H9 (cell line): ENCODE results near the gene F13A1. TPM values are rescaled to one million over a fixed set of nuclear protein-coding genes. Genes with fewer than 3 reads are reported as not detected.

Source experiments
- DNase-seq: peaks from one replicate; pipeline ENCODE4 v3.0.0-alpha.2; 2017
- H2AFZ ChIP-seq: one replicate; pipeline ENCODE4 v1.6.1; 2013; ENCODE audit warnings: mild to moderate bottlenecking, low read length, control low read depth, moderate library complexity
- H2AK5ac ChIP-seq: 2 replicates; pipeline ENCODE4 v1.6.1; 2013; ENCODE audit warnings: low read length, control low read depth, mixed read lengths; ENCODE audit not compliant: insufficient read length
- H2BK120ac ChIP-seq: one replicate; pipeline ENCODE4 v1.6.1; 2013; ENCODE audit warnings: low read depth, mild to moderate bottlenecking, low read length, control low read depth, inconsistent platforms; ENCODE audit not compliant: poor library complexity, severe bottlenecking
- H2BK12ac ChIP-seq: 2 replicates; pipeline ENCODE4 v1.6.1; 2013; ENCODE audit warnings: low read length, control low read depth, mixed read lengths, low read depth; ENCODE audit not compliant: insufficient read length
- H2BK15ac ChIP-seq: 2 replicates; pipeline ENCODE4 v1.6.1; 2013; ENCODE audit warnings: low read depth, low read length, control low read depth
- H2BK20ac ChIP-seq: one replicate; pipeline ENCODE4 v1.6.1; 2013; ENCODE audit warnings: low read depth, mild to moderate bottlenecking, low read length, control low read depth, inconsistent platforms; ENCODE audit not compliant: poor library complexity, severe bottlenecking
- H2BK5ac ChIP-seq: 2 replicates; pipeline ENCODE4 v1.6.1; 2013; ENCODE audit warnings: low read length, control low read depth, mixed read lengths; ENCODE audit not compliant: insufficient read length
- H3K14ac ChIP-seq: 2 replicates; pipeline ENCODE4 v1.6.1; 2013; ENCODE audit warnings: low read length, control low read depth; ENCODE audit not compliant: insufficient read depth
- H3K18ac ChIP-seq: 2 replicates; pipeline ENCODE4 v1.6.1; 2013; ENCODE audit warnings: low read depth, mild to moderate bottlenecking, mixed read lengths, low read length, control low read depth; ENCODE audit not compliant: insufficient read length
- H3K23ac ChIP-seq: 2 replicates; pipeline ENCODE4 v1.6.1; 2013; ENCODE audit warnings: low read length, control low read depth, mixed read lengths, low read depth; ENCODE audit not compliant: insufficient read length
- H3K23me2 ChIP-seq: 2 replicates; pipeline ENCODE4 v1.6.1; 2013; ENCODE audit warnings: low read depth, mild to moderate bottlenecking, mixed read lengths, low read length, control low read depth; ENCODE audit not compliant: insufficient read length, poor library complexity, severe bottlenecking
- H3K27ac ChIP-seq: 2 replicates; pipeline ENCODE4 v1.5.1; 2013; ENCODE audit warnings: low read length, control low read depth, mixed read lengths, low read depth; ENCODE audit not compliant: insufficient read length
- H3K27me3 ChIP-seq: 2 replicates; pipeline ENCODE4 v1.6.1; 2013; ENCODE audit warnings: low read length, control low read depth, inconsistent platforms; ENCODE audit not compliant: insufficient read depth
- H3K4ac ChIP-seq: 2 replicates; pipeline ENCODE4 v1.6.1; 2013; ENCODE audit warnings: low read depth, mild to moderate bottlenecking, control low read depth, inconsistent platforms, low read length, moderate library complexity
- H3K4me1 ChIP-seq: 2 replicates; pipeline ENCODE4 v1.6.1; 2013; ENCODE audit warnings: low read length, control low read depth, inconsistent platforms; ENCODE audit not compliant: insufficient read depth
- H3K4me2 ChIP-seq: 2 replicates; pipeline ENCODE4 v1.6.1; 2013; ENCODE audit warnings: low read length, control low read depth, mixed read lengths; ENCODE audit not compliant: insufficient read length, insufficient read depth
- H3K56ac ChIP-seq: 2 replicates; pipeline ENCODE4 v1.6.1; 2013; ENCODE audit warnings: low read depth, mild to moderate bottlenecking, mixed read lengths, low read length, control low read depth; ENCODE audit not compliant: insufficient read length
- H3K79me1 ChIP-seq: 2 replicates; pipeline ENCODE4 v1.6.1; 2013; ENCODE audit warnings: low read depth, mild to moderate bottlenecking, moderate library complexity, low read length, control low read depth, inconsistent platforms; ENCODE audit not compliant: insufficient read depth, poor library complexity, severe bottlenecking
- H3K79me2 ChIP-seq: 2 replicates; pipeline ENCODE4 v1.6.1; 2013; ENCODE audit warnings: low read length, control low read depth, inconsistent platforms; ENCODE audit not compliant: insufficient read depth
- H3K9ac ChIP-seq: 2 replicates; pipeline ENCODE4 v1.6.1; 2013; ENCODE audit warnings: low read length, control low read depth, mixed read lengths; ENCODE audit not compliant: insufficient read length; ENCODE audit errors: extremely low read depth
- H3K9me3 ChIP-seq: one replicate; pipeline ENCODE4 v1.6.1; 2013; ENCODE audit warnings: low read depth, low read length, inconsistent platforms; ENCODE audit not compliant: control insufficient read depth
- H3T11ph ChIP-seq: one replicate; pipeline ENCODE4 v1.6.1; 2013; ENCODE audit warnings: mild to moderate bottlenecking, low read length, control low read depth, inconsistent platforms
- H4K20me1 ChIP-seq: one replicate; pipeline ENCODE4 v1.6.1; 2013; ENCODE audit not compliant: control insufficient read depth, insufficient read length, insufficient read depth
- H4K5ac ChIP-seq: 2 replicates; pipeline ENCODE4 v1.6.1; 2013; ENCODE audit warnings: low read depth, mild to moderate bottlenecking, mixed read lengths, low read length, control low read depth; ENCODE audit not compliant: insufficient read length
- H4K8ac ChIP-seq: replicated peaks from 2 replicates; pipeline ENCODE4 v1.6.1; 2013; ENCODE audit warnings: low read length, control low read depth, mixed read lengths, low read depth; ENCODE audit not compliant: insufficient read length
- H4K91ac ChIP-seq: 2 replicates; pipeline ENCODE4 v1.6.1; 2013; ENCODE audit warnings: low read depth, mild to moderate bottlenecking, moderate library complexity, mixed read lengths, low read length, control low read depth; ENCODE audit not compliant: insufficient read length
- H3K27ac Mint-ChIP-seq, 3 experiments: 2 replicates in 2 of 3; 3 replicates in 1 of 3; pipeline ENCODE4 v1.8.0; 2020 to 2021; ENCODE audit warnings: mixed read lengths in 3 of 3, mild to moderate bottlenecking in 1 of 3, moderate library complexity in 1 of 3
- H3K27me3 Mint-ChIP-seq: 2 replicates; pipeline ENCODE4 v1.8.0; 2021; ENCODE audit warnings: low read depth, mild to moderate bottlenecking, moderate library complexity, mixed read lengths
- H3K36me3 Mint-ChIP-seq, 3 experiments: 2 replicates in 2 of 3; 3 replicates in 1 of 3; pipeline ENCODE4 v1.8.0; 2020 to 2021; ENCODE audit warnings: low read depth in 3 of 3, mixed read lengths in 3 of 3; ENCODE audit not compliant: insufficient read depth in 1 of 3
- H3K4me1 Mint-ChIP-seq, 2 experiments: 2 replicates each; pipeline ENCODE4 v1.8.0; 2020; ENCODE audit warnings: mixed read lengths in 2 of 2
- H3K4me3 Mint-ChIP-seq, 2 experiments: 2 replicates in 1 of 2; 3 replicates in 1 of 2; pipeline ENCODE4 v1.8.0; 2020 to 2021; ENCODE audit warnings: mild to moderate bottlenecking in 2 of 2, mixed read lengths in 2 of 2, moderate library complexity in 1 of 2
- H3K9me3 Mint-ChIP-seq, 2 experiments: 2 replicates in 1 of 2; 3 replicates in 1 of 2; pipeline ENCODE4 v1.8.0; 2020; ENCODE audit warnings: mild to moderate bottlenecking in 2 of 2, mixed read lengths in 2 of 2, moderate library complexity in 1 of 2
- CTCF ChIP-seq: fragments of 200-600 bp; sonication (generic); conservative IDR thresholded peaks from 3 replicates; pipeline ENCODE4 v1.8.0; 2021; ENCODE audit warnings: antibody characterized with exemption, mild to moderate bottlenecking
- WGBS: extraction: QIAGEN DNeasy Blood & Tissue Kit; methylation state at CpG from one replicate; pipeline ENCODE4 v1.1.7; 2013; ENCODE audit warnings: missing lambda C conversion rate, low lambda C conversion rate, mixed read lengths; ENCODE audit not compliant: insufficient read length; ENCODE audit errors: extremely low coverage; 5-methylcytosine and 5-hydroxymethylcytosine counted together
- total RNA-seq: library from RNA; stranded (reverse); gene quantifications from 2 replicates; pipeline ENCODE4 v1.2.1, GENCODE V29; 2021

Gene F13A1
- total RNA-seq, 1 experiment from 2014 or later: 0.15 TPM

- H3K36me3 Mint-ChIP-seq: no peaks in the 10 kb centered on the region
- no peaks in the 10 kb centered on the region for H3K9me3 Mint-ChIP-seq
- H4K91ac ChIP-seq: no peak overlapping the region
- H3K27me3 Mint-ChIP-seq: peaks cover 2% of the 10 kb centered on the region
- no peak overlapping the region for H3K4me3 Mint-ChIP-seq
- no peak overlapping the region for H3K18ac ChIP-seq
- H2AK5ac ChIP-seq: no peak overlapping the region
- no peak overlapping the region for H2BK5ac ChIP-seq
- no peak overlapping the region for H3K27ac ChIP-seq
- H3K79me2 ChIP-seq: no peaks in the 10 kb centered on the region
- H2AFZ ChIP-seq: no peak overlapping the region
- no peak for TF ChIP-seq CTCF
- H3K9me3 ChIP-seq: no peaks in the 10 kb centered on the region
- no peaks in the 10 kb centered on the region for H3K79me1 ChIP-seq
- H3T11ph ChIP-seq: no peak overlapping the region
- H3K27me3 ChIP-seq: no peaks in the 10 kb centered on the region
- H3K4me2 ChIP-seq: no peak overlapping the region
- H3K4me1 Mint-ChIP-seq: peaks cover 8 to 12% of the 10 kb centered on the region in 2 experiments
- no peak overlapping the region for H2BK120ac ChIP-seq
- DNase-seq: no peak
- H3K56ac ChIP-seq: no peak overlapping the region
- no peak overlapping the region for H3K23ac ChIP-seq
- no peak overlapping the region for H2BK15ac ChIP-seq
- no peak overlapping the region for H2BK12ac ChIP-seq
- no peaks in the 10 kb centered on the region for H3K23me2 ChIP-seq
- H3K9ac ChIP-seq: no peak overlapping the region
- no peaks in the 10 kb centered on the region for H4K20me1 ChIP-seq
- H3K4me1 ChIP-seq: no peaks in the 10 kb centered on the region
- no CpG with 5 or more reads among the region's 13 CpGs for WGBS
- no peak overlapping the region for H3K4ac ChIP-seq
- H2BK20ac ChIP-seq: no peak overlapping the region
- H4K5ac ChIP-seq: no peak overlapping the region
- no peak overlapping the region for H4K8ac ChIP-seq
- no peak overlapping the region for H3K27ac Mint-ChIP-seq
- H3K14ac ChIP-seq: no peak overlapping the region
Measured at GRCh38 chr6:6251555-6252280, 68.7 kb downstream of the F13A1 start.
